Peyer's patch (tissue), 4 donors: ENCODE data around the gene PGBD5.

Experiments used
- POLR2A ChIP-seq, 2 donors: fragments of 450-650 bp; IDR thresholded peaks; one replicate each; pipeline ENCODE4 v1.5.1; 2017; ENCODE audit warnings: antibody characterized with exemption in 2 of 2, mild to moderate bottlenecking in 2 of 2, moderate library complexity in 2 of 2
- TF ChIP-seq, protein P1 (sequence below), 6 experiments: fragments of 450-650 bp in 4 of 6; fragments of 200-600 bp in 2 of 6; sonication (generic) in 1 of 6; IDR thresholded peaks; one replicate each; pipeline ENCODE4 v1.5.1; 2017 to 2019; ENCODE audit warnings: antibody characterized with exemption in 6 of 6, mild to moderate bottlenecking in 3 of 6, moderate library complexity in 1 of 6

DNA sequence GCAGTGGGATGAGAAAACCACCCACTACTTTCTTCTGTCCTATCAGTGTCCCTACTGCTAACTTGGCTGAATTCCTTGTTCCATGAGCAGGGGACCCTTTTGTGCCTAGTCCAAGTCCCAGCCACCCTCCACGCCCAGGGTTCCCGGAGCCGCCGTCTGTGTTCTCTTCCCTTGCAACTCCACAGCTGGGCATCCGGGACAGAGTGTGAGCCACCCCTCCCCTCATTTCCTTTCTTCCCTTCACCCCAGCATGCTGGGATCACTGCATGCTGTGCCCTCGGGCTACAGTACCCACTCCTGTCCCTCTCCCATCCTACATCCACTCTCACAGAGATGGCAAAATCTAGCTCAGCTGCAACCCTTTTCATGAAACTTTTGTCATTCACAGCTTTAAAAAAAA, 44.5 kb downstream of the PGBD5 start:
- TF ChIP-seq, protein P1, sequence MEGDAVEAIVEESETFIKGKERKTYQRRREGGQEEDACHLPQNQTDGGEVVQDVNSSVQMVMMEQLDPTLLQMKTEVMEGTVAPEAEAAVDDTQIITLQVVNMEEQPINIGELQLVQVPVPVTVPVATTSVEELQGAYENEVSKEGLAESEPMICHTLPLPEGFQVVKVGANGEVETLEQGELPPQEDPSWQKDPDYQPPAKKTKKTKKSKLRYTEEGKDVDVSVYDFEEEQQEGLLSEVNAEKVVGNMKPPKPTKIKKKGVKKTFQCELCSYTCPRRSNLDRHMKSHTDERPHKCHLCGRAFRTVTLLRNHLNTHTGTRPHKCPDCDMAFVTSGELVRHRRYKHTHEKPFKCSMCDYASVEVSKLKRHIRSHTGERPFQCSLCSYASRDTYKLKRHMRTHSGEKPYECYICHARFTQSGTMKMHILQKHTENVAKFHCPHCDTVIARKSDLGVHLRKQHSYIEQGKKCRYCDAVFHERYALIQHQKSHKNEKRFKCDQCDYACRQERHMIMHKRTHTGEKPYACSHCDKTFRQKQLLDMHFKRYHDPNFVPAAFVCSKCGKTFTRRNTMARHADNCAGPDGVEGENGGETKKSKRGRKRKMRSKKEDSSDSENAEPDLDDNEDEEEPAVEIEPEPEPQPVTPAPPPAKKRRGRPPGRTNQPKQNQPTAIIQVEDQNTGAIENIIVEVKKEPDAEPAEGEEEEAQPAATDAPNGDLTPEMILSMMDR (IDR thresholded peaks at IDR 0.05) = no peak
- TF ChIP-seq POLR2A (IDR thresholded peaks at IDR 0.05) = no peak
